HG03066 (cell line): Measurements from ENCODE around the gene AUH.

Experiments
- ATAC-seq: cut with Tn5 transposase; IDR thresholded peaks from one replicate; pipeline ENCODE4 v1.9.1; 2021; ENCODE audit warnings: low read depth; ENCODE audit not compliant: unreplicated experiment

AUH gene

DNA sequence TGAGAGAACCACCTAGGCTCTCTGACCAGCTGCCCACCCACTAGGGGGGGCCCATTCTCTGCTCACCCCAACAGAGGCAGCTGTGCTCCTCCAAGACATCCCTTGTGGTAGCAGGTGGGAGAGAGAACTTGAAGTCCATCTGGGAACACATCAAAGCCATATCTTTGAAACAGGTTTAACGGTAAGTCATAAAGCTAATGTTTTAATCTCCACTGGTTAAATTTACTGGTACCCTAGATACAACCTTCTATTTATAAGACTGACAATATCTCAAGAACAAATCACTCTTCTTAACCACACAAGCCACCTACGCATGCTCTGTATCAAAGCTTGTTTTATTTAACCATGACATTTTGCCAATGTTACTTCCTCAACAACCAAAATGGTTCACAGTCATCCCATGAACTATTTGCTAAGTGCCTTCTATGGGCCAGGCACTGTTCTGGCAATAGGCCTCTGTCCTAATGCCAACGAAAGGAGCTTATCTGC, 20.4 kb downstream of the AUH start:
- no peak for ATAC-seq

DNA sequence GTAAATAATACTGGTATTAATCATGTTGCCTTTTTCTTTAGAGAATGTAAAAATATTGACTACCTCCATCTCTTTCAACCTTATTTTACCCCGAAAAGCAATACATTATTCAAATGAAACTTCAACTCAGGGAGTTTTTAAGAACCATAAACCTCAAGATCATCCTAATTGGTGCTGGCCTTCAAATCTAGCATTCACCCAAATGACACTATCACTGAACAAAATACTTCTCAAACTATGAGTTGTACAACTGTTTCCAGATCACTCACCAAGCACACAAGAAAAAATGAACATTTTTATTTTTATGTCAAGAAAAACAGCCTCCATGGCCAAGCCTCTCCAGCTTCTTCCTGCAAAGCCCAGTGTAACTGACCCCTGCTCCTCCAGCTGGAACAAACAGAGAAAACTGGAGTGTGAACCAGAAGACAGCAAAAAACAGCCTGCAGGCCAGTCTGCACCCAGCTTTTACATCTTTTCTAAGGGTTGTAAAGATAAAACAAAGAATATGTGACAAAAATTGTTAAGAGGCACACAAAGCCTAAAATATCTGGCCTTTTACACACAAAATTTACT, 21.2 kb downstream of the AUH start:
- ATAC-seq, result no peak

DNA sequence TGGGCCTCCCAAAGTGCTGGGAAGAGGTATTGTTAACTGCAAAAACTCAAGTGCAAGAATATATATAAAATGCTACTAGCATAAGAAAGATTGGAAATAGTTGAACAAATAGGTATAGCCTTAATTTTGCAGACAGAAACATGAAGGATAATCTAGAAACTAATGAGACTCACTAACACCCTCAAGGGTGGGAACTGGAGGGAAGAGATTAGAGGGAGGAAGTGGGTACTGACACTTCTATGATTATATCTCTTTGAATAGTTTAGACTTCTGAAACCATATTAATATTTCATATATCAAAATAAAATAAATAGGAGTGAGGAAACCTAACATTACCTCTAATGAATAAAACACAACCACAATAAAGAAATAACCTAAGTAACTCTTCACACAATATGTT, 23.0 kb downstream of the AUH start:
- ATAC-seq, result no peak

DNA sequence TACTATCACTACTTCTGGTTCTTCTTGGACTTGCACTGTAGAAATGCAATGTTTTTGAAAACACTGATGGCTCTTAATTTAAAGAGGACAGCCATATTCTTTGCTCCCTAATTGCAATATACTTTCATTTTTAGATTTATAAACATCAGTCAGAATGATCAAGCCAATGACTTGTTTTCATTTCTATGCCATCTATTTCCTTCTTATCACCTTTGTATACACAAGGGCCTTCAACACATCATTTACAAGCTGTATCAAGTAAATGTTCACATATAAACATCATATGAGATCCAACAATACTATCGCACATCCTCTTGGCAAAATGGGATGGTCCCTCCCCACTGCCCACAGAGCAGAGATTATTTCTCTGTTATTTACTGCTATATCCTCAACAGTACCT, 24.9 kb downstream of the AUH start:
- ATAC-seq, result no peak

DNA sequence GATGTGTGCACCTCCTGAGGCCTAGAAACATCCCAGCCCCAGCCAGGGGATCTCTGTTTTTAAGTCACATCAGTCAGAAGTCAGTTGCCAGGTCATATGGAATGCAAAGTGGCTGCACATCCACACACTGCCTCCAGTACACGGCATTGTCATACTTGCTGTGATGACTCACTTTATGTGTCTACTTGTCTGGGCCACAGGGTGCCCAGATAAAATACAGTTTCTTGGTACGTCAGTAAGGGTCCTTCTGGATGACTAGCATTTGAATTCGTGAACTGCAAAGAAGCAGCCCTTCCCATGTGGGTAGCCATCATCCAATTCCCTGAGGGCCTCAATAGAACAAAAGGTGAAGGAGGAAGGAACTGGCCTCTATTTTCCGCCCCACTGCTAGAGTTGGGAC, 27.7 kb downstream of the AUH start:
- no peak for ATAC-seq

DNA sequence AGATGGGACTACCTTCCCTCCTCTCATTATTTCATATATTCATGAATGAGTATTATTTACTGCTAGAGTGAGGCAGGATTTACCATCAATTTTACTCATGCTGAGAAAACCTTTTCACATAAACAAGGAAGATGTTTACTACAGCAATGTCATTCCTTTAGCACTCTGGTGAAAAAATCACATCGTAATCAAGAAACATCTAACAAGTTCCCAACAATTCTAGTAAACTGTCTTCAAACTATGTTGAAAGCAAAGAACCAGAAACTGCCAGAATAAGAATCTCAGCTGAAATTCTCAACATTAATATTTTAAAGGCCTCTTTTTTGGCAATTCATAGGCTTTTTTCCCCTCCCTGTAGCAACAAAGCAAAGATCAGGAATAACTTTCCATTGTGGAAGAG, 28.2 kb downstream of the AUH start:
- ATAC-seq, result no peak

DNA sequence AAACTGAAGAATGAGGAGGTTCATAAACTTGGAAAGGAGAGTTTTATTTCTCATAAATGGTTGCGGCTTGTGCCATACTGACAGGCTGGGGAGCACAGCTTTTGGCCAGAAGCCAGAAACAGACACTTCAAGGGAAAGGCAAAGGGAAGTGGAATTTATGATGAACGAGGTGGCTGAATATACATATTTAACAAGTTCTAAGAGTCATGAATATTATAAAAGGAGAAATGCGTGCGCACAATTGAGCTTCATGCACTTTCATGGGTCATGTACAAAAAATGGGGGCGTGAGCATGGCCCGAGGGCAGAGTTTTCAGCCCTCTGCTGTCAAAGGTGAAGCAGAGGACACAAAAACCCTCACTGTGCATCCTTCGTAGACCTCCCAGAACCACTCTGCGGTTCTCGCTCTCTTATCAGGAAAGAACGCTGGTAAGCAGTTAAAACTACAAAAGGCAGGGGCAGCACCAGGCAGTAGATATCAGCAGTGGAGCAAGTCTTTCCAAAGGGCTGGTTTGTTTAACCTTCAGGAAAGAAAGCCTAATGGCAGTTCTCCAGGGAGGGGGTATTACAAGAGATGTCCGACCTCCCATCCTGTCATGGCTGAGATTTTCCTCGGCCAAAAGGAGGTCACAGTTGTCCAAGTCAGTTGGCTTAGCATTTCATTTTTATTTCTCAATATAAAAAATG, 29.0 kb downstream of the AUH start:
- no peak for ATAC-seq

DNA sequence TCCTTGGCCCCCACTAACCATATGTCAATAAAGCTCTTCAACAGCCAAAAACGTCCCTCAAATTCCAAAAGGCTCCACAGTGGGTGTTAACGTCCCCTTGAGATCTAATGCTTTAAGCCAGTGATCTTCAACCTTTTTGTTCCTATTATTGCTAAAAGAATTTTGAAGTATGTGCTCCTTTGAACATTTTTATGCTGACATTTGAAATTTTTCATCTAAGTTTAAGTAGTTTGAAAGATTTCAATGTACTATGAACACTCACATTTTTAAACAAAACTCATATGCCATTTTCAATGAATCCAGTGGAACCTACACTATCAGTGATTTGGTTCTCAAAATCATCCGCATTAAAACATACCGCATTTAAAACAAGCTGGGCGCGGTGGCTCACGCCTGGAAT, 29.9 kb downstream of the AUH start:
- ATAC-seq, result no peak

DNA sequence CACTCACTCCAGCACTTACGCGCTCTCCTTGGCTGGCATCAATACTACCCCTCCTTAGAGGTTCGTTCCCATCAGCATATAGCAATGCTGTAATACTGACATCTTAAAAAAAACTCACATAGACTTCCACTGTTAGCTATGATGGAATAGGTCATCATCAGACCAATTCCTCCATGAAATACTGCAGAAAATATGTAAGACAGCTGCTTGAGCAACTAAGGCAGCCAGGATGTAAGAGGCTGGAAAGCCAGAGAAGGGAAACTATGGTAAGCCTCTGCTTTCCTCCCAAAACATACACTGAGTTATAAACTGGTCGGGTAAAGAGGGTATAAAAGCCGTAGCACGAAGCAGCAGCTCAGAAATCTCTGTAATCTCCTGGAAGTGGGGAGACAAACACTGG, 33.5 kb downstream of the AUH start:
- no peak for ATAC-seq

DNA sequence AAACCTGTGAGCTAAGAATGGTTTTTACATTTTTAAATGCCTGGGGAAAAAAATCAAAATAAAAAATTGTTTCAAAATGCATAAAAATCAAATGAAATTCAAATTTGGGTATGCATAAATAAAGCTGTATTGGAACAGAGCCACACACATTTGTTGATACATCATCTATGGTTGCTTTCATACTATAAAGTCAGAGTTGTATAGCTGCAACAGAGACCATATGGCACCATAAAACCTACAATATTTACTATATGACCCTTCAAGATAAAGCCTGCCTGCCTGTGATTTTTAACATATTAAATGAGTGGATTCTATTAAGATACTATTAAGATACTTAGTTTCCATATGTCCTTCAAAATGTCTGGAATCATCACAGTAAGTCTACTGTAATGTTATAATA, 40.0 kb downstream of the AUH start:
- no peak for ATAC-seq

DNA sequence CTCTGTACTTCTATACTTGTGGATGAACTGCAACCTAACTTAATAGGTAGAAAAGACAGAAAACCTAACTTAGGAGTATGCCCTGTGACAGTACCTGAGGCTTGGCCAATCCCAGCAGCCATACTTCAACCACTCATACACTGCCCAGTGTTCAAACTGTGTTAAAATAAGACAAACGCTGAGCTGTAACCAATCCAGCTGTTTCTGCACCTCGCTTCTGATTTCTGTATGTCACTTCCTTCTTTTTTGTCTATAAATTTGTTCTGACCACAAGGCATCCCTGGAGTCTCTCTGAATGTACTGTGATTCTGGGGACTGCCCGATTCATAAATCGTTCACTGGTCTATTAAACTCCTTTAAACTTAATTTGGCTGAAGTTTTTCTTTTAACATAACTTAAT, 41.4 kb downstream of the AUH start:
- no peak for ATAC-seq

DNA sequence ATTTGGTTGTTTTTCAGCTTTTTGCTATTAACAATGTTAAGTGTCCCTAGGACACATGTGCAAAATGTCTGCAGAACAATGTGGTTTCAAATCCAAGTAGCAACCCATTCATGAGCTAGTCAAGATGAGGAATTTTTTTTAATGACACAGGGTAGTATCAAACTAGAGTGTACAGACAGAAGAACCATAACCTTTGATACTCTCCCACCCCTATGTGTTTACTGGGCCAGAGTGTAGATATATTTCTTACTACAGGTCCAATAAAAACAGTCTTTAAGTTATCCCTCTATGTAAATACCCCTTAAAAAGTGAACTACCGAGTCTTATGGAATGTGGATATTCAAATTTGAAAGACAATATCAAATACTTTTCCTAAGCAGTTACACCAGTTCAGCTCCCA, 45.6 kb downstream of the AUH start:
- no peak for ATAC-seq

DNA sequence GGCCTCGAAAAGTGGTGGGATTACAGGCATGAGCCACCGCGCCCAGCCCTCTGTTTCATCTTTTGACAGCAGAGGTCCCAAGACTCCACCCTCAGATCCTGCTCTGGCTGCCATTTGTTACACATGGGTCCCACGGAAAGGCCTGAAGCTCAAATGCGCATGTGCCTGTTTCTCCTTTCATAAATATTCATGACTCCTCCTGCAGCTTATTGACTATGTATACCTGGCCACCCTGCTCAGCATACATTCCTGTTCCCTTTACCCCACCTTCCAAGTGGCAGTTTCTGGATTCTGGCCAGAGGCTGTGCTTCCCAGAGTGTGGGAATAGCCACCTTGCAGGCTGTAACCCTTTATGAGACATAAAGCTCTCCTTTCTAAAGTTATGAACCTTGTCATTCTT, 46.5 kb downstream of the AUH start:
- no peak for ATAC-seq

DNA sequence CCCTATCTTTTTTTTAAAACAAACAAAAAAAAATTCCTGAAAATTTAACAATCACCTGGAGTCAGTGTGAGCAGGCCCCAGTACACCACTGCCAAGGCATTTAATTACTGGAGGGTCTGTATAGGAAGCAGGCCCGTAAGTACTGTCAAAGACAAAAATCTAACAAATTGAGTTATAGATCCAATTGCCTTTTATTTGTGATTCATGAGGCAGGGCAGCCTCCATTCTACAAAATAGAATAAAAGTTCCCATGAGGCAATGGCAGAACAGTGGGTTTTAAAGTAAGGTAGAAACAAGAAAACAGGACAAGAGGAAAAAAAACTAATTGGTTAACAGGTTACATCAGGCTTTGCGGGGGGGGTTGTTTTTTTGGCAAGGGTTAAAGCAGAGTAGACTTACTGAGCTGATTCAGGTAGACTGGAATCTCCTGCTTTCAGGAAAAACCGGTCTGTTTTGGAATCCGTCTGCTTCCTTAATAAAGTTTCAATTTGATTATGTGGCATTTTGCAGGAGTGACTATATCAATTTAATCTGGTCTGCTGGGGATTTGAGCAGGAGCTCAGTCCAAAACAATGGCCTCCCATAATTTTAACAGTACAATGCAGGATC, 48.9 kb downstream of the AUH start:
- ATAC-seq, result no peak

DNA sequence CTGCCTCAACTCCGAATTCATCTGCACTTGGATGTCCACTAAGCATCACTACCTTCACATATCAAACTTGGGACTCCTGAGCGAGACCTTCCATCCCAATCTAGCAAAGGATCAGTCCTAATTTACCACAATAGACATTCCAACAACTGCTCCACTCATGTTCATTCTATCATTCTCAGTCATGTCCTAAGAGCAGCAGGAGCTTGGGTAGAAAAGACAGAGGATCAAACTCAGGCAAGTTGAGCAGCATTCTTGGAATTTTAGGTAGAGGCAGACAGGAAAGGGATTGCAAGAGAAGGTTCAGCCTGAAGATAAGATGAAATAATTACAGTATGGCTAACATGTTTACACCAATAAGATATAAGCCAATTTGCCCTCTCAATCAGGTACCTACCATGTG, 51.7 kb downstream of the AUH start:
- ATAC-seq, result no peak

DNA sequence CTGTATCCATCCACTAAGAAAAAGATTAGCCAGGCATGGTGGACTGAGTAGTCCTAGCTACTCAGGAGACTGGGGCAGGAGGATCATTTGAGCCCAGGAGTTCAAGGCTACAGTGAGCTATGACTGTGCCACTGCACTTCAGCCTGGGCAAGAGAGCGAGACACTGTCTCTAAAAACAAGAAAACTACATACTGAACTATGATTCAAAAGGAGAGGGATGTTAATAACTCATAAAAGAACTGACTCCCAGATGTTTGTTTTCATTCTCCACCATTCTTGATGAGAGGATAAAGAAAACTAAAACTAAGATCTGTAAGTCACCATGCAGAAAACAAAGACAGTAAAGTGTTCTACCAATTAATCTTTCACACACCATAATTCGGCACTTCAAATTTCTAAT, 53.5 kb downstream of the AUH start:
- no peak for ATAC-seq

DNA sequence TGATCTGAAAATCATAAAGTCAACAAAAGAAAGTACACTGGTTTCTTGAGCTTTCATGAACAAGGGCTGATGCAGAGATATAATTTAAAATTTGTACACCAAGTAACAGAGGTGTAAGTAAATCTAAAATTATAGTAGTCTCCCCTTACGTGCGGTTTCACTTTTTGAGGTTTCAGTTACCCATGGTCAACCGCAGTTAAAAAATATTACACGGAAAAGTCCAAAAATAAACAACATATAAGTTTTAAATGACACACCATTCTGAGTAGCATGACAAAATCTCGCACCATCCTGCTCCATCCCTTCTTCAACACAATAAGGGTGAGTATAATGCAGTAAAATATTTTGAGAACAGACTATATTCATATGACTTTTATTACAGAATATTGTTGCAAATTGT, 54.4 kb downstream of the AUH start:
- ATAC-seq, result no peak

DNA sequence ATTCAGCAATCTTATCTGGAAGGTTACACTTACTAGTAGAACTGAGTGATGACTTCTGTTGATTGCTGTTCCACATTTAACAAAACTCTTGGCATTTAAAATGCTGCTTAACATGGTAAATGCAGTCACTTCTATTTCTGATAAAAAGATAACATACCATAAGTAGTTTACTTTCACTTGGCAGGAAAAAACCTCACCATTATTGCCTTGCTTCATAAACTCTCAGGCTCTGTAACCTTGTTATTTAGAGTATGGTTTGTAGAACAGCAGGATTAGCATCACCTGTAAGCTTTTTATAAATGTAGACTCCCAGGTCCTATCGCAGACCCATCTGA, 55.5 kb downstream of the AUH start:
- no peak for ATAC-seq

DNA sequence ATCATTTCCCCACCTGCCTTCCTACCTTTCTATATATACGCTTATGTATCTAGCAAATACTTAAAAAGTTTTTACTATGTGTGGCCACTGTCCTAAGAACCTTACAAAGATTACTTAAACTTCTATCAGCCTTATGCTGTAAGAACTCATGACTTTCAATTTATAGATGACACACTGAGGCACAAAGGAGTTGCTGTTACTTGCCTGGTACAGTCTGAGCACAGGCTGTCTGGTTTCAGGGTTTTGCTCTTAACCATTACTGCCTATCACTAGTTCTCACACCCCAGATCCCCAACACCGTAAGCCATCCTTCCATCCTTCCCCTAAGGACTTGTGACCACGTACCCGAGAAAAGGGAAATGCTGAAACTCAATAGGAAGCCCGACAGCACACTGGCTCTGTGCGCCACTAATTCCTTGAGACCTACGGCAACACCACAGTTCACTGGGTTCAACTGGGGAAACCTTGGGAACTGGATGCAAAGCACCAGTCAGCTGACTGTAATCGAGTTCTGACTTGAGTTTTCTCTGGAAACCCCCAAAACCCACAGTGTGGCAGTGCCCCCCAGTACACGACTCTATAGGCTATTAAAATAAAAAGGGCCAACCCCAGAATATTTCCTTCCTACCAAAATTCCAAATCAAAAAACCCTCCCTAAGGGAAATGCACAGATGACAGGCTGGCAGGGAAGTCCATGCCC, 56.0 kb downstream of the AUH start:
- ATAC-seq, result no peak

DNA sequence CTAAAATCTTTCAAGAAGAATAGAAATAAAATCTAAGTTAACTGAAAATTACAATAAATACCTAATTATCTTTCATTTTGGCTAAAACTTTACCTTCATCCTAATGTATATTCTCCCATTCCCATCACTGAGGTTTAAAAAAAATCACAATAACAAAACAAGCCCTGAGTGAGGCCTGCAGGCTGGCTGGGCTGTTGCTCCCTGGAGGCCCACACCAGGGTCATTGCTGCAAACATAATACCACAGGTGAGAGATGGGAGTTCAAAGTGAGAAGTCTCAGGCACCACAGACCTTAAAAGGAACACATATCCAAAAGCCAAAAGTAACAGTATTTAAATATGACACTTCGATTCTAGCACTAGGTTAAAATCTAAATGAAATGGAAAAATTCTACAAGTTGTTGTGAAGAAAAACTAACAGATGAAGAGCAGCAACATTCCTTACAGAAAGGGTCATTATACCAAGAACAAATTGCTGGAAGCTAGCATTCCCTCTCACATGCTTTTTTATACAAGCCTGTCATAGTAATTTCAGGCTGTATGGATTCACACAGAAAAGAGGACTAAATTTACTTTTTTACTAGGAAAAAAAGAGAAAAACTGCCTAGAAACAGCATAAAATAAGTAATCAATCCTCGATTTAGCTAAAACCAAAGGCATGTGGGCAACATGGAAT, 57.8 kb downstream of the AUH start:
- ATAC-seq, result no peak

DNA sequence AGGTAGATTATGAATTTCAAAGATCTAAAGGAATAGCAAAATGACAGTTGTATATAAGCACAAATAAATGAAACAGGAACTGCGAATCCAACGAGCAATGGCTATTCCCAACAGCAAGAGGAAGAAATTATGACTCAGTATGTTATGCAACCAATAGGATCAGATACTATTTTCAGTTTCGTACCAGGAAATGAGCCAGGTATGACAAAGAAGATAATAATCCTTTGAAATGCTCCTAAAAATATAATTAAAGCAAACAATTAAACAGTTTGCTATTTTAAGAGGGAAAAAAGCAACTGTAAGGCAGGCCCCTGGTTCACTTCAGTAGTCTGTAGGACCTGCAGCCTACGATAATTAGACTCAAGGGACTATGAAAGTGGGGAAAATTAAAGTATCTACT, 58.9 kb downstream of the AUH start:
- no peak for ATAC-seq
